ENCODE results near the gene COL5A2. TPM values are rescaled to one million over a fixed set of nuclear protein-coding genes. Genes with fewer than 3 reads are reported as not detected.

COL5A2 gene
- total and polyA plus RNA-seq, 8 donors = 1.9 to 43.3 (median 3.3) TPM

DNA sequence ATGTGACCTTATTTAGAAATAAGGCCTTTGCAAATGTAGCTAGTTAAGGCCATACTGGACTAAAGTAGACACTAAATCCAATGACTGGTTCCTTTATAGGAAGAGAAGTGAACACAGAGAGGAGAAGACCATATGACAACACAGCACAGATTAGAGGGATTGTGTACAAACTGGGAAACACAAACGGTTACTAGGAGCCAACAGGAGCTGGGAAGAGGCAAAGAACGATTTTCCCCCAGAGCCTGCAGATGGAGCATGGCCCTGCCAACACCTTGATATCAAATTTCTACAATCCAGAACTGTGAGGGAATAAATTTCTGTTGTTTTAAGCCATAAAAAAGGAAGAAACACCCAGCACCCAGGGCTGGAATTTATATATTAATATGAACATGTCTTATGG is 38.7 kb upstream of the COL5A2 start:
- no peak for ATAC-seq
- Histone ChIP-seq H3K4me3 (no peak overlapping the region), H3K27ac (no peak overlapping the region), H3K27me3 (no peaks in the 10 kb centered on the region), H3K4me1 (no peaks in the 10 kb centered on the region), H3K36me3 (no peaks in the 10 kb centered on the region), H3K9me3 (no peaks in the 10 kb centered on the region)
- FAIRE-seq = no peak
- DNase-seq = no peak
- TF ChIP-seq, protein P1, sequence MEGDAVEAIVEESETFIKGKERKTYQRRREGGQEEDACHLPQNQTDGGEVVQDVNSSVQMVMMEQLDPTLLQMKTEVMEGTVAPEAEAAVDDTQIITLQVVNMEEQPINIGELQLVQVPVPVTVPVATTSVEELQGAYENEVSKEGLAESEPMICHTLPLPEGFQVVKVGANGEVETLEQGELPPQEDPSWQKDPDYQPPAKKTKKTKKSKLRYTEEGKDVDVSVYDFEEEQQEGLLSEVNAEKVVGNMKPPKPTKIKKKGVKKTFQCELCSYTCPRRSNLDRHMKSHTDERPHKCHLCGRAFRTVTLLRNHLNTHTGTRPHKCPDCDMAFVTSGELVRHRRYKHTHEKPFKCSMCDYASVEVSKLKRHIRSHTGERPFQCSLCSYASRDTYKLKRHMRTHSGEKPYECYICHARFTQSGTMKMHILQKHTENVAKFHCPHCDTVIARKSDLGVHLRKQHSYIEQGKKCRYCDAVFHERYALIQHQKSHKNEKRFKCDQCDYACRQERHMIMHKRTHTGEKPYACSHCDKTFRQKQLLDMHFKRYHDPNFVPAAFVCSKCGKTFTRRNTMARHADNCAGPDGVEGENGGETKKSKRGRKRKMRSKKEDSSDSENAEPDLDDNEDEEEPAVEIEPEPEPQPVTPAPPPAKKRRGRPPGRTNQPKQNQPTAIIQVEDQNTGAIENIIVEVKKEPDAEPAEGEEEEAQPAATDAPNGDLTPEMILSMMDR (IDR thresholded peaks at IDR 0.05) = no peak
- whole genome bisulfite sequencing, 2 donors = 45 to 58% methylated on average over 2 of the region's 2 CpGs
- intact Hi-C loops (cut with DNase I) = no loop called here

DNA sequence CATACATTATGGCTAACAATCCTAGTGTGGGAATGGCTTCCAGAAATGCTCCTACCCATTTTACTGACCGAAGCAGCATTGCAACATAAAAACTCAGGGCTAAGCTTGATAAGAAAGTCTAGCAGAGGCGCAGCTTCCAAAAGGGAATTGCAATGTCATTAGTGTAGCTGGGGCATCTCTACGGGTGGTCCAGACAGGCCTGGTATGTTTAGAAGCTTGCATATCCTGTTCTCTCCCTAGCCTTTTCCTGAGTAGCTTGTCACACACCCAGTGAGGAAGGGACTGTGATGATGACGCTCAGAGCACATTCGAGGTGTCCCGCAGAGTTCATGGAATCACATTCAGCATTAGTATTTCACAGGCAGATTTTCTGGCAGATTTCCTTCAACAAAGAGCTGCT is 38.0 kb upstream of the COL5A2 start:
- Histone ChIP-seq H3K4me1 (no peaks in the 10 kb centered on the region), H3K36me3 (no peaks in the 10 kb centered on the region), H3K4me3 (no peak overlapping the region), H3K27ac (no peak overlapping the region), H3K27me3 (no peaks in the 10 kb centered on the region), H3K9me3 (no peaks in the 10 kb centered on the region)
- intact Hi-C loops (cut with DNase I) = no loop called here
- TF ChIP-seq, protein P1 (IDR thresholded peaks at IDR 0.05) = no peak
- FAIRE-seq (no peak), DNase-seq (no peak), ATAC-seq (no peak)
- WGBS, 2 donors = 63 to 66% methylated on average over 6 of the region's 6 CpGs

DNA sequence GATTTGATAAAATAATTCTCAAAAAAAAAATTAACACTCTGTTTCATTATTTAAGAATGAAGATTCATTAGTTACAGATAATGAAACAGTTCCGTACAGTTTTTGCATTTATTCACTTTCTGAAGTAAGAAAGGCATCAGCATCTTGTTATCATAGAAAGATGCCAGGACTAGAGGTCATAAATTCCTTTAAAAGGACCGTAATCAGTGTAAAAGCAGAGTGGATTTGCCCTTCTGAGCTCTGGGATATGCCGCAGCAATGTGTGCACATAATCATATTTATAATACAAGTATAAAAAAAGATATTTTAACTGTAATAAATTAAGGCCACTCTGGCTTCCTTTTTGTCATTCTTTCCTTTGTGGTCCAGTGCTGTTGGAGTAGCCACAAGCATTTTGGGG is 37.5 kb upstream of the COL5A2 start:
- ATAC-seq (no peak), DNase-seq (no peak), FAIRE-seq (no peak)
- H3K36me3 ChIP-seq = no peaks in the 10 kb centered on the region
- H3K27ac ChIP-seq = no peak overlapping the region
- H3K4me3 ChIP-seq = no peak overlapping the region
- TF ChIP-seq, protein P1 (IDR thresholded peaks at IDR 0.05) = no peak
- no peaks in the 10 kb centered on the region for H3K4me1 ChIP-seq
- no peaks in the 10 kb centered on the region for H3K9me3 ChIP-seq
- no peaks in the 10 kb centered on the region for H3K27me3 ChIP-seq
- intact Hi-C loops (cut with DNase I) = no loop called here
- WGBS, 2 donors = 85 to 95% methylated on average over 3 of the region's 3 CpGs

- no peak for ATAC-seq
- Histone ChIP-seq H3K9me3 (no peaks in the 10 kb centered on the region), H3K36me3 (no peaks in the 10 kb centered on the region), H3K27ac (no peak overlapping the region), H3K4me1 (no peaks in the 10 kb centered on the region), H3K4me3 (no peak overlapping the region), H3K27me3 (no peaks in the 10 kb centered on the region)
- WGBS, 2 donors = 87 to 96% methylated on average over 2 of the region's 2 CpGs
- FAIRE-seq = no peak
- intact Hi-C loops (cut with DNase I) = no loop called here
- TF ChIP-seq, protein P1 (IDR thresholded peaks at IDR 0.05) = no peak
- no peak for DNase-seq
Measured at GRCh38 chr2:189214484-189214883, 34.9 kb upstream of the COL5A2 start.

- no peaks in the 10 kb centered on the region for H3K27me3 ChIP-seq
- H3K4me3 ChIP-seq = no peak overlapping the region
- no peaks in the 10 kb centered on the region for H3K9me3 ChIP-seq
- WGBS, 2 donors = 74 to 82% methylated on average over 2 of the region's 2 CpGs
- FAIRE-seq (no peak), ATAC-seq (no peak), DNase-seq (no peak)
- no peak overlapping the region for H3K27ac ChIP-seq
- no peaks in the 10 kb centered on the region for H3K4me1 ChIP-seq
- intact Hi-C loops (cut with DNase I) = no loop called here
- H3K36me3 ChIP-seq = no peaks in the 10 kb centered on the region
- TF ChIP-seq, protein P1 (IDR thresholded peaks at IDR 0.05) = no peak
Measured at GRCh38 chr2:189213250-189213649, 33.7 kb upstream of the COL5A2 start.

Measured in pancreas (tissue), 10 donors.